Osteoblast (primary cell): ENCODE measurements around the gene ZNF585A. TPM values are rescaled to one million over a fixed set of nuclear protein-coding genes. Genes with fewer than 3 reads are reported as not detected.

ENCODE experiments used
- DNase-seq: peaks from one replicate; pipeline ENCODE4 v3.0.0; 2011; ENCODE audit warnings: low spot score, mixed read lengths; ENCODE audit not compliant: insufficient read length; ENCODE audit errors: missing footprints
- H2AFZ ChIP-seq: 2 replicates; pipeline ENCODE4 v1.6.0; 2011; ENCODE audit warnings: mild to moderate bottlenecking, low read length
- H3K27ac ChIP-seq: 2 replicates; pipeline ENCODE4 v1.5.1; 2011; ENCODE audit warnings: mild to moderate bottlenecking, low read depth, low read length, moderate library complexity
- H3K27me3 ChIP-seq: 2 replicates; pipeline ENCODE4 v1.6.0; 2012; ENCODE audit warnings: mild to moderate bottlenecking, control low read depth, inconsistent platforms, low read length, moderate library complexity; ENCODE audit not compliant: insufficient read depth
- H3K36me3 ChIP-seq: 2 replicates; pipeline ENCODE4 v1.5.1; 2011; ENCODE audit warnings: mild to moderate bottlenecking, low read length, control low read depth, moderate library complexity; ENCODE audit not compliant: insufficient read depth
- H3K4me1 ChIP-seq: 2 replicates; pipeline ENCODE4 v1.5.1; 2011; ENCODE audit warnings: mild to moderate bottlenecking, low read length, control low read depth, moderate library complexity; ENCODE audit not compliant: insufficient read depth
- H3K4me2 ChIP-seq: 2 replicates; pipeline ENCODE4 v1.6.0; 2011; ENCODE audit warnings: mild to moderate bottlenecking, low read length; ENCODE audit not compliant: insufficient read depth
- H3K4me3 ChIP-seq: fragments of 200-600 bp; sonication (generic); 3 replicates; pipeline ENCODE4 v1.5.1; 2012; ENCODE audit warnings: mild to moderate bottlenecking, low read length, inconsistent platforms; ENCODE audit not compliant: insufficient read depth
- H3K79me2 ChIP-seq: 2 replicates; pipeline ENCODE4 v1.6.0; 2012; ENCODE audit warnings: mild to moderate bottlenecking, low read length, control low read depth, inconsistent platforms; ENCODE audit not compliant: insufficient read depth
- H3K9me3 ChIP-seq: 2 replicates; pipeline ENCODE4 v1.5.1; 2011; ENCODE audit warnings: low read depth, low read length, control low read depth
- H4K20me1 ChIP-seq: 2 replicates; pipeline ENCODE4 v1.6.0; 2012; ENCODE audit warnings: mild to moderate bottlenecking, low read length, control low read depth; ENCODE audit not compliant: insufficient read depth
- CTCF ChIP-seq: IDR thresholded peaks from 2 replicates; pipeline ENCODE4 v1.5.1; 2011; ENCODE audit warnings: mild to moderate bottlenecking, low read depth, low read length, moderate library complexity; ENCODE audit errors: extremely low read depth
- total RNA-seq: library from RNA; depleted of rRNA; stranded (reverse); fragments of >200 nt; gene quantifications from 2 replicates; pipeline ENCODE4 v1.2.3, GENCODE V29; 2012

The ZNF585A gene
- total RNA-seq, 1 donor = 9.8 TPM

DNA sequence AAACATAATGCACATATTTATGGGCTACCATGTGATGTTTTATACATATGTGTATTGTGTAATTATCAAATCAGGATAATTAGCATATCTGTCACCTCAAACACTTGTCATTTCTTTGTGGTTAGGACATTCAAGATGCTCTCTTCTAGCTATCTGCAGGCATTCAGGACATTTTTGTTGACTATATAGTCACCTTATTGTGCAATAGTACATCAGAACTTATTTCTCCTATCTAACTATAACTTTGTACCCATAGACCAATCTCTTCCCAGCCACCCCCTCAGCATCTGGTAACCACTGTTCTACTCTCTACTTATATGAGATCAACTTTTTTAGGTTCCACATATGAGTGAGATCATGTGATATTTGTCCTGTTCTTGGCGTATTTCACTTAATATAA, 73.9 kb downstream of the ZNF585A start:
- H3K36me3 ChIP-seq = peaks cover 8% of the 10 kb centered on the region
- H3K27me3 ChIP-seq = no peaks in the 10 kb centered on the region
- DNase-seq = no peak
- no peak overlapping the region for H3K4me2 ChIP-seq
- H2AFZ ChIP-seq = no peak overlapping the region
- H3K9me3 ChIP-seq = peaks cover 4% of the 10 kb centered on the region
- no peak for TF ChIP-seq CTCF
- no peak overlapping the region for H3K4me3 ChIP-seq
- H3K4me1 ChIP-seq = no peaks in the 10 kb centered on the region
- no peaks in the 10 kb centered on the region for H4K20me1 ChIP-seq
- no peaks in the 10 kb centered on the region for H3K79me2 ChIP-seq
- no peak overlapping the region for H3K27ac ChIP-seq

DNA sequence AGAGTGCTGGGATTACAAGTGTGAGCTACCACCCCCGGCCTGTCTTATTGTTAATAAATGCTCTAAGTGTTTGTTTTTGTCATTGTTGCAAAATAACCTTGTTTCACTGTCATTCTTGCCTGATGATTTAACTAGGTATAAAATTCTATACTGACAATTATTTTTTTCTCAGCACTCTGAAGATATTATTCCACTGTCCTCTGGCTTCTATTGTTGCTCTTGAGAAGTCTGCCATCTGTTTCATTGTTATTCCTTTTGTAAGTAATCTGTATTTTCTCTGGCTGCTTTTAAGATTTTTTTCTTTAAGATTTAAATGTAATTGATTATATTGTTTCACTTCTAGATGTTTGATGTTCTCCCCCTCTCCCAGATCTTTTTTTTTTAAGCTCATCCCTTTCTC, 76.6 kb downstream of the ZNF585A start:
- Histone ChIP-seq H3K4me3 (no peak overlapping the region), H3K36me3 (peaks cover 22% of the 10 kb centered on the region), H3K27ac (no peak overlapping the region), H4K20me1 (no peaks in the 10 kb centered on the region), H3K27me3 (no peaks in the 10 kb centered on the region), H3K9me3 (peaks cover 4% of the 10 kb centered on the region), H3K4me1 (no peaks in the 10 kb centered on the region), H2AFZ (no peak overlapping the region), H3K4me2 (no peak overlapping the region), H3K79me2 (no peaks in the 10 kb centered on the region)
- TF ChIP-seq CTCF = no peak
- no peak for DNase-seq

Other genes with a start within 250 kb of the ZNF585A start
- 7.2 and 8.5 TPM in 2 replicates for gene ZNF420, start 94.3 kb downstream of the ZNF585A start, total RNA-seq
- 23.2 and 24.5 TPM in 2 replicates for gene ZNF585B, start 37.8 kb upstream of the ZNF585A start, total RNA-seq
- 8.8 and 10.1 TPM in 2 replicates for gene ZNF383, start 45.5 kb upstream of the ZNF585A start, total RNA-seq
- 5.4 and 7.4 TPM in 2 replicates for gene ZNF527, start 198.4 kb upstream of the ZNF585A start, total RNA-seq